Iris pigment epithelial cell (primary cell): ENCODE results near the gene WNT5B.

ENCODE experiments used
- DNase-seq: peaks from one replicate; pipeline ENCODE4 v3.0.0-alpha.2; 2011; ENCODE audit warnings: low read depth

The WNT5B gene

GRCh38 chr12:1628666-1629337 is at the start of gene WNT5B:
WNT5B (plus strand) TSS chr12:1629231; CDS start chr12:1631355, 2,124 bp downstream.
- DNase-seq = no peak

GRCh38 chr12:1579651-1580435 is 49.2 kb upstream of the WNT5B start:
- DNase-seq = peak; percentile 72

- DNase-seq = no peak
Observed at GRCh38 chr12:1580526-1580925, 48.5 kb upstream of the WNT5B start.

GRCh38 chr12:1581973-1582708 is 46.9 kb upstream of the WNT5B start:
- DNase-seq = no peak

- DNase-seq = no peak
Observed at GRCh38 chr12:1582709-1583050, 46.4 kb upstream of the WNT5B start.

- peak; percentile 91 for DNase-seq
Observed at GRCh38 chr12:1583421-1584078, 45.5 kb upstream of the WNT5B start.

- DNase-seq = no peak
Observed at GRCh38 chr12:1584326-1584725, 44.7 kb upstream of the WNT5B start.

GRCh38 chr12:1587927-1588574 is 41.0 kb upstream of the WNT5B start:
- no peak for DNase-seq

GRCh38 chr12:1588575-1588947 is 40.5 kb upstream of the WNT5B start:
- no peak for DNase-seq

GRCh38 chr12:1590221-1590979 is 38.6 kb upstream of the WNT5B start:
- peak; percentile 56 for DNase-seq

GRCh38 chr12:1591034-1591433 is 38.0 kb upstream of the WNT5B start:
- peak; percentile 58 for DNase-seq

- DNase-seq = peak; percentile 40
Observed at GRCh38 chr12:1591543-1591942, 37.5 kb upstream of the WNT5B start.

- DNase-seq = peak; percentile 74
Observed at GRCh38 chr12:1592444-1593173, 36.4 kb upstream of the WNT5B start.

GRCh38 chr12:1593174-1594005 is 35.6 kb upstream of the WNT5B start:
- peak; percentile 46 for DNase-seq

- DNase-seq = no peak
Observed at GRCh38 chr12:1594006-1594260, 35.1 kb upstream of the WNT5B start.

GRCh38 chr12:1594261-1595025 is 34.6 kb upstream of the WNT5B start, which contains the start of gene FBXL14:
FBXL14 (minus strand) TSS chr12:1594581; CDS start chr12:1594066, 515 bp downstream.
- DNase-seq = peak; percentile 88

GRCh38 chr12:1595026-1595561 is 33.9 kb upstream of the WNT5B start:
- DNase-seq = no peak

- DNase-seq = no peak
Observed at GRCh38 chr12:1595690-1596347, 33.2 kb upstream of the WNT5B start.
